Tibial nerve (tissue), 4 donors: ENCODE data around the gene MYO18B.

Experiments used
- EP300 ChIP-seq, 2 donors: sonication (generic); formaldehyde crosslinking; IDR thresholded peaks; one replicate each; pipeline ENCODE4 v1.6.1; 2017; ENCODE audit warnings: antibody characterized with exemption in 2 of 2, mild to moderate bottlenecking in 1 of 2
- POLR2A ChIP-seq, 2 donors: fragments of 450-650 bp; IDR thresholded peaks; one replicate each; pipeline ENCODE4 v1.6.1; 2017; ENCODE audit warnings: antibody characterized with exemption in 2 of 2, mild to moderate bottlenecking in 2 of 2, moderate library complexity in 2 of 2
- TF ChIP-seq, protein P1 (sequence below), 5 experiments: fragments of 200-600 bp in 3 of 5; fragments of 450-650 bp in 2 of 5; sonication (generic) in 3 of 5; IDR thresholded peaks; one replicate each; pipeline ENCODE4 v1.5.1; 2016 to 2019; ENCODE audit warnings: antibody characterized with exemption in 5 of 5, mild to moderate bottlenecking in 3 of 5, moderate library complexity in 2 of 5

DNA sequence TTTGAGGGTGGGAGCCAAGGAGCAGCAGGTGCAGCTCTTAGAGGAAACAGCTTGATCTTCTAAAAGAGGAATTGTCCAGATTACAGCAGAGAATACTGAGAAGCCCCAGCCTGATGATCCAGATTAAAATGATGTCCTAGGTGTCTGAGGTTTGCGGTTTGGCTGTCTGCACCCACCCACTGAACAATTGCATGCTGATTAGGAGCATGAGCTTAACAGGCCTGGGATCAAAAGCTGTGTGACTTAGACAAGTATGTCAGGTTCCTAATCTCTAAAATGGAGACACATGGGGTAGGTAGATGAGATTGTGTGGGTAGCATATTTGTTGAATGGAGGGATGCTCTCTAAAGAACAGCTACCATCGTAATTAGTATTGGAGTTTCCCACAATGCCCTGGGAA, 260.5 kb downstream of the MYO18B start:
- TF ChIP-seq, protein P1, sequence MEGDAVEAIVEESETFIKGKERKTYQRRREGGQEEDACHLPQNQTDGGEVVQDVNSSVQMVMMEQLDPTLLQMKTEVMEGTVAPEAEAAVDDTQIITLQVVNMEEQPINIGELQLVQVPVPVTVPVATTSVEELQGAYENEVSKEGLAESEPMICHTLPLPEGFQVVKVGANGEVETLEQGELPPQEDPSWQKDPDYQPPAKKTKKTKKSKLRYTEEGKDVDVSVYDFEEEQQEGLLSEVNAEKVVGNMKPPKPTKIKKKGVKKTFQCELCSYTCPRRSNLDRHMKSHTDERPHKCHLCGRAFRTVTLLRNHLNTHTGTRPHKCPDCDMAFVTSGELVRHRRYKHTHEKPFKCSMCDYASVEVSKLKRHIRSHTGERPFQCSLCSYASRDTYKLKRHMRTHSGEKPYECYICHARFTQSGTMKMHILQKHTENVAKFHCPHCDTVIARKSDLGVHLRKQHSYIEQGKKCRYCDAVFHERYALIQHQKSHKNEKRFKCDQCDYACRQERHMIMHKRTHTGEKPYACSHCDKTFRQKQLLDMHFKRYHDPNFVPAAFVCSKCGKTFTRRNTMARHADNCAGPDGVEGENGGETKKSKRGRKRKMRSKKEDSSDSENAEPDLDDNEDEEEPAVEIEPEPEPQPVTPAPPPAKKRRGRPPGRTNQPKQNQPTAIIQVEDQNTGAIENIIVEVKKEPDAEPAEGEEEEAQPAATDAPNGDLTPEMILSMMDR (IDR thresholded peaks at IDR 0.05), result no peak
- TF ChIP-seq POLR2A (IDR thresholded peaks at IDR 0.05) (no peak), EP300 (IDR thresholded peaks at IDR 0.05) (no peak)
